ENCODE data around the gene SMIM31.
A peak's percentile ranks its signal among the peaks of the same experiment; 100 is the strongest.

The SMIM31 gene
- 0 reads per million in 2 experiments for total RNA-seq

DNA sequence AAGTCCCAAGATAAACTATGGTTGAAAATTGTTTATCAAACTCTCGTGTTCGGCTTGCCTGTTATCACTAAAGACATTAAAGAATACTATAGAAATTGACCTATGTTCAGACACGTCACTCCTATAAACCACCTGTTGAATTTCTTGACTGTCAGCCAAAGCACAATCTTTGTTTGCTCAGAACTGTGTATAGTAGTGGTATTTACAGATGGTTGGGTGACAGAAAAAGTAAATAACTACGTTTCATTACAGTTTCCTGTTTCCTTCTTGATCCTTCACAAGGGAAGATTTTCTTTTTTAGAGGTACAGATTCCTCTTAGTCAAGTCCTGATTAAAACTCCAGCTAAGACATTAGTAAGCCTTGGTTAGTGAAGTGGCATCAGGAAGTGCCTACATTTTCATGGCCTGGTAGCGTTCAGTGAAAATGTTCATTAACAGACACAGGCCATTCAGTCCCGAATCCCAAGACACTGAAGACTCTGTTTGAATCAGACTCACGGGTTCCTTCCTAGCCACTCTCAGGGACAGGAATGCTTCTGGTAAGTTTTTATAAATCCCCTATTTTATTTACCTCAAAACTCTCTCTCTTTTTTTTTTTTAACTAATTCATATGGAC, at the start of gene SMIM31:
SMIM31 (plus strand) TSS at position 259 of the 616 bp plus-strand sequence. CDS start 16,313 bp downstream, outside the sequence.
- no peak for DNase-seq (ENCODE audit: low read depth)

DNA sequence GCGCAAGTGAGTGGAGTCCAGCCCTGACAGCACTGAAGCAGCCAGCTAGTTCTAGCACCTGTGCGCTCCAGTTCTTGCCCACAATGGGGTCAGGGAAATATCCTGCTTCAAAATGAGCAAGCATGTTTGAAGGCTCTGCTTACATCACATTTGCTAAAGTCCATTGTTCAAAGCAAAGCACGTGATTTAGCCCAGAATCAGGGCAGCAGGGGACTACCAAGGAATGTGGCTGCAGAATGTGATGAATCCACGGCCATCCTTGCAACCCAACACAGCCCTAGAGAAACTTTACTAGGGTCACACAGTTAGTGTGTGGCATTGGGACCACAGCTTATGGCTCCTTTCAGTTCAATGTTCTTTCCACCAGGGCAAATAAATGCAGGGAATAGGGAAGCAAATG, 47.3 kb upstream of the SMIM31 start:
- no peak for DNase-seq (ENCODE audit: low read depth)

DNA sequence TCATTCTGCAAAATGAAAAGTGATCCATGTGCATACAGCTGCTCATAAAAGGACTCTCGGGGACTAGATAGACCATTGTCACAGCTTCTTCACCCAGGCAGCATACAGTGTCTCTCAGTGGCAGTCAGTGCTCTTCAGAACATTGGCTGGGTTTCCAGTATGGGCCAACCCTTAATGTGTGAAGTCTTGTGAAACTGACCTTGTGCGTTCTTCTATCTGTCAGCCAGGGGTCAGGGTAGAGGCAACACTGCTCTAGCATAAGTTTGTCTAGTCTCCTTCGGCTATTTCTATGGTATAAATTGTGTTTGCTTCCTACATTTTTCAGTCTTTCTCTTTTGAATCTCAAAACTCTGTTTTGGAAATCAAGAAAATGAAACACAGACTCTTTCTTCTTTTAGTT, 37.0 kb upstream of the SMIM31 start:
- DNase-seq (ENCODE audit: low read depth) = no peak

DNA sequence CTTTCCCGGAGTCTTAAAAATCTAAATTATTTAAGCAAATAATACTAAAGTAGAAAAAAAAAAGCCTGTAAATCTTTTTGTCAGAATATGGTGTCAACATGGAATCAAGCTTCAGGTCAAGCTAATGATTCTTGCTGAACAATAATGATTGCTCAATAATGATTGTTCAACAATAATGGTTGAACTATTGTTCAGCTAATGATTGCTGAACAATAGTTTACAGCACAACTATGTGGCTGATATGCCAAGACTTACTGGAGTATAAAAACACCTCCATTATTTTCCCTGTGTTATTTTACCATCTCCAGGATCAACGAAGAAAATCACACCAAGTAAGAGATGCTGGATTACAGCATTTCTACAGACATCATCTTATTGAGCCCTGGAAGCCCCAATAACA, 35.1 kb upstream of the SMIM31 start:
- DNase-seq (ENCODE audit: low read depth) = no peak

DNA sequence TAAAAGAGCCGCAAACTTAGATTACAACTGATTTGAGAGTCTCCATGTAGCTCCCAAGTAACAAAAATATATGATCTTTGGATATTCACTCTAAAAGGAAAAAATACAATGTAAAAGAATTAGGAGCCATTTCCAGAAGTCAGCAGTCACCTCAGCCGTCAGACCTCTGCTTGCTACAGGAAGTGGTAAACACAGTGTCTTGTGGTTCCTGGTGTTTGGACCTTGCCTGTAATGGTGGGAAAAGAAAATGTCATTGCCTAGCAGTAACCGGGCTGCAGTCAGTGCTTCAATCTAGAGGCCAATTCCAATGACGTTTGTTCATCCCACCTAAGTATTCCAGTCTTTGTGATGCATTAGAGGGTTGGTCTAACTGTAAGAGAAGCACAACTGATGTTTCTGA, 28.9 kb upstream of the SMIM31 start:
- DNase-seq (ENCODE audit: low read depth) = no peak

DNA sequence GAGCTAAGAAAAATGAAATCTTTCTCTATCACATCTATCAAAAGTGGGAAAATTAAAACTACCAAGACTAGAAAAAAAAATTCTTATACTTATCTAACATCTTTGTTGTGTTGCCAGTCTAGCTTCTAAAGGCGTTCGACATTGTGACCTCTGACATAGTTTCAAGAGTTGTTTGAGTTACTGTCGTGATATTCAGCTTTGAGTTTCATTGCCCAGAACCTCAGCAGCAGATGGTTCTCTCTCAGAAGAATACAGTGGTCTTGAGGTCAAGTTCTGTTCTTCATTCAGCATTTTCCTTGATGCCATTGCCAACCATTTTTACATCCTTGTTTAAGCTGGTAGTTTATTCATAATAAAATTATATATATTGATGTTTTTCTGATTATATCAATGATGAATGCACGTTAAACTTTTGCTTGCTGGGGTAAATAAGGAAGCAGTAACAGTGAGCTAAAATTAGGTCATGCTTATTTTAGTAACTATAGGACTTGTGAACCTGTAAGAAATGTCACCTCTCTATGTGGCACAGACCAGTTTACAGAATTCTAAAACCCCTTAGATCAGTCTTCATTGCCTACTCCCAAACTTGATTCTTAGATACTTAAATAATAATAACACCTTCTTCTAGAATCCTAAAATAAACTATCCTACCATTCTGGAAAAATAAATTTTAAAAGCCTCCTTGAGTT, 23.1 kb upstream of the SMIM31 start:
- no peak for DNase-seq (ENCODE audit: low read depth)

DNA sequence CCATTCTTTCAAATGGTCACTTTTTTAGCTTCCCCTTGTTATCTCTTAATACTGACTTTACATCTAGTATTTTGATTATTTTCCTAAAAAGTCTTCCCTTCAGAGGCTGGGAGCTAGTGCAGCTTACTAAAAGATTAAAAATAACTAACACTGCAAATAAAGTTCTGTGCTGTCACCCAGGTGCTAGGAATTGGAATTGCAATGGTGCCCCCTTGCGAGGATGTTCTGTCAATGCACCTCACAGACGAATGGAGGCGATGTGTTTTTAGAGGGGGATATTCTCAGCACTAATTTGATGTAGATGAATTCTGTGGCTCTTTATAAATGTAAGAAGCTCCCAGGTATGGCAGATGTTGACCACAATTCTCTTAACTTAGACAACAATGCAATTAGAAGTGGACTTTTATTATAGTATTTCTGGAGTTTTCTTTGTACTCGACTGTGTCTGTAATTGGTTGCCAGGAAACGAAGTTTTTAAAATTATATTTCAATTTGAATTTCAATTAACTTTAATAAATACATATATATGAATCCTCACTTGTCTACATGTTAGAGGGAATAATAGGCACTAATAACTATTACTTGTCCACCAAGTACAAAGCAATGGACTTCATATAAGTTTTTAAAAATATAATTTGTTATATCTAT, 22.0 kb upstream of the SMIM31 start:
- DNase-seq (ENCODE audit: low read depth) = peak; percentile 19

DNA sequence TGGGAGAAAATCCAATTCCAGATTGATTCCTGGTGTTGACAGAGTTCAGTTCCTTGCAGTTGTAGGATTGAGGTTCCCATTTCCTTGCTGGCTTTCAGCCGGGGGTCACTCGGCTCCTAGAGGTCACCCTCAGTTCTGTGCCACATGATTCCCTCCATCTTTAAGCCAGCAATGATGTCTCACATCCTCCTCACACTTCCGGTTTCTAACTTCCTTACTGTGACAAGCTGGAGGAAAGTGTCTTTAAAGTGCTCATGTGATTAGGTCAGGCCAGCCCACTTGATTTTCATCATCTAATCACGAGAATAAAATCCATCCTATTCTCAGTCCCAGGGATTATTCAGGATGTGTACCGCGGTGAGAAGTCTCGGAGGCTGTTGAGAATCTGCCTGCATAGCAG, 19.4 kb upstream of the SMIM31 start:
- no peak for DNase-seq (ENCODE audit: low read depth)

DNA sequence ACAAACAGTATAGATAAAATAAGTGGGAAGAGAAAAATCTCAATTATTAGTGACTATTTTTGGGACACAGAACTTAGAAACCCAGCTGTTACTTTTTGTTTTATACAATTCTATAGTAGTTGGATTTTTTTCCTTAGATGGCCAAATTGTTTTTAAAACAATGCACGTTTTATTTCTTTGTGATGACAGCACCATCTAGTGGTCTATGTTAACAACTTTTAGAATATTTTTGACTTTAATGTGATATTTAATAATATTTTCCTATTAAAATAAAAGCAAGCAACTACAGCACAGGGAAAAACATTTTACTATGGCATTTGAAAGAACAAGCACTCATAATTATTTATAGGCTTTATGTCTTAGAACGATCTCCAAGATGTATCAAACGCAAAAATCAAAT, 5.6 kb upstream of the SMIM31 start:
- no peak for DNase-seq (ENCODE audit: low read depth)

DNA sequence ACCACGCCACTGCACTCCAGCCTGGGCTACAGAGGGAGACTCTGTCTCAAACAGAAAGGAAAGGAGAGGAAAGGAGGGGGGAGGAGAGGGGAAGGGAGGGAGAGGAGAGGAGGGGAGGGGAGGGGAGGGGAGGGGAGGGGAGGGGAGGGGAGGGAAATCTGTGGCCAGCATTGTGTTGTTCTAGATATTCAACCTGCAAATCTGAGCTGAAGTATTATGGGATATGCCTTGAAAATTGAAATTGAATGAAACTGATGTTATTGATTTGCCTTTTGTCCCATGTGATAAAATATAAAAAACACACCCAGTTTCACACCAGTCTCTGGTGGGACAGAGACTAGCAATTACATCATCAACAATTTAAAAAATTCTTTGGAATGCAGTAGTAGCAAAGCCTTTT, 1.5 kb downstream of the SMIM31 start:
- DNase-seq (ENCODE audit: low read depth) = no peak

DNA sequence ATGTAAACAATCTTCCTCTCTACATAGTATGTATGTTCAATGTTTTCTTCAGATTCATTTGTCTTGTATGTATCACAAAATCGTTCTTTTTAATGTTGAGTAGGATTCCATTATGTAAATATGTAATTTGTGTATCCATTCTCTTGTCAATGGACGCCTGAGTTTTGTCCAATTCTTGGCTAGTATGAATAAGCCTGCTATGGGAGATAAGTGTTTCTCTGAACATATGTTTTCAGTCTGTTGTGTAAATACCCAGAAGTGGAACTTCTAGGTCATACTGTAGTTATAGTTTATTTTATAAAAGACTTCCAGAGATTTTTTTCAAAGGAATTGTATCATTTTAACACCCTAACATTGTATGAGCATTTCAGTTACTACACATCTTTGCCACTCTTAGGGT, 2.8 kb downstream of the SMIM31 start:
- DNase-seq (ENCODE audit: low read depth) = no peak

DNA sequence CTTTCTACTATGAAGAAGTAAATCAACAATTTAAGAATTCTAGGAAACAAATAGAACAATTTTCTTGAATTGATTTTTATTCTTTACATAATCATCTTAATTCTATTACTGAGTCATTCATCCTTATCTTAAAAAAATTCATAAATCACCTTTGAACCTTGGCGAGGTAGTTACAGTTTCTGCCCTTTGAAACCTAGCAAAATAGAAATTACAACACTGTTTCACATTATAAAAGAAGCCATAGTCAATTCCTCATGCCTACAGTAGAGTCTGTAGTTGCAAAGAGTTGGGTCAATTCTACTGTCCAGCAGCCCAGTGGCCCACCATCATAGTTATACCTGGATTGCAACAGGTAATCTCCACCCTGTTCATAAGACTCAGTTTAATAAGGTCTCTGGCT, 7.3 kb downstream of the SMIM31 start:
- DNase-seq (ENCODE audit: low read depth) = no peak

DNA sequence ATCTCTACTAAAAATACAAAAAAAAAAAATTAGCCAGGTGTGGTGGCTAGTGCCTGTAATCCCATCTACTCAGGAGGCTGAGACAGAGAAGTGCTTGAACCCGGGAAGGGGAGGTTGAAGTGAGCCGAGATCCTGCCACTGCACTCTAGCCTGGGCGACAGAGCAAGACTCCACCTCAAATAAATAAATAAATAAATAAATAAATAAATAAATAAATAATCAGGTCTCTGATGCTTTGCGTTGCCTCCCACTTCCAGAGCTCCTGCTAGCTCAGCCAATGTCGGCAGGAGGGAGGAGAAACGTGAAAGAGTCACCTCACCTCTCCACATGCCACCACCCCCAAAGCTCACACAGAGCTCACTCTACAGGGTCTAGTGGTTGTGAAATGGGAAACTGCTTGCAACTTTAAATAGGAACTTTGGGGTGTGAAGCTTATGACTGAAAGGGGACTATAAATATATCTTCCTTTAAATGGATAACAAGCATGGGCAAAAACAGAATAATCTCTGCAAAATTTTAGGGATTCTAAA, 7.9 kb downstream of the SMIM31 start:
- DNase-seq (ENCODE audit: low read depth) = no peak

DNA sequence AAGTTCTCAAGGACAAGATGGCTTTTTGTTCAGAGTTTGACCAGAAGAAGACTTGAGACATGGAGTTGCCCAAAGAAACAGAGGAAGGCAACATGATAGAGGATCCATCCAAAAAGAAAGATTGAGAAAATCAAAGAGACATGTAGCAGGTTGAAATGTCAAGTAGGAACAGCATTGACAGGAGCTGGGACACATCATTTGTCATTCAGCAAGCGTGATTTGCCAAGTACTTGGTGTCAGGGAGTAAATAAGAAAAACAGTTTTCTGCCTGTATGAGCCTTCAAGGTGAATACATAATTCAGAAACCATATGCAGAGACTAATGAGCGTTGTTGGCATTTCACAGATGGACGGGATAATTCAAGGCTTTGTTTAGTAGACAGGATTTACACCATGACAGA, 11.2 kb downstream of the SMIM31 start:
- no peak for DNase-seq (ENCODE audit: low read depth)

DNA sequence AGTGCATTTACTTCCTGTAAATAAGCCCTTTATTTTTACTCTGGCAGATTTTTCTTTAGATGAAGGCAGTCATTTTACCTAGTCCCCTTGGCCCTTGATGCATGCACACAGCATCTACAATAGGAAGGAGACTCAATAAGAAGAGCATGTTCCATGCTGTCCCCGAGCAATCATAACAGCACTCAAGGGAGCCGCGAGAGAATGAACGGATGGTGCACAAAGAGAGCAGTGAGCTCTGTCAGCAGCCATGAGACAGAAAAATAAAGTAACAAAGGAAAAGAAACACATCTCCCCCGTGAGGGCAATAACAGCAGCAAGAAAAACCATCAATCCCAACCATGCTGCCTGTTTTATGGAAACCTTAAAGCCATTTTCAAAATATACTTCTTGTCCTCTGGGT, 11.9 kb downstream of the SMIM31 start:
- no peak for DNase-seq (ENCODE audit: low read depth)

DNA sequence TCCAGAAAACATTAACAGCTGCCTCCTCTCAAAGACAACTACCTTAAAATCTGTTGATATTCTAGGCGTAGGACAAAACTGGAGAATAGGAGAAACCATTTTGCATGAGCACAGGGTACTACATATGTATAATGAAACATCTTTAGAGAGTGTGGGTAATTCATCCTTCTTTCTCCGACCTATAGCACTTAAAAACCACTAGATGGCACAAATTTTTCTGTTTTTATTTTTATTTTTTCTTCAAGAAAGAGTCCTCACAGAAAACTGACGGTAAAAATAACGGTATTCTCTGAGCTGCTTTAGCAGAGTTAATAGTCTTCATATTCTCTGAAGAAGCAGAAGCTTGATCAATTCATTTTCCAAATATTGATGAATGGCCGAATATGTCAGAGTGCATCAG, 14.6 kb downstream of the SMIM31 start:
- no peak for DNase-seq (ENCODE audit: low read depth)

DNA sequence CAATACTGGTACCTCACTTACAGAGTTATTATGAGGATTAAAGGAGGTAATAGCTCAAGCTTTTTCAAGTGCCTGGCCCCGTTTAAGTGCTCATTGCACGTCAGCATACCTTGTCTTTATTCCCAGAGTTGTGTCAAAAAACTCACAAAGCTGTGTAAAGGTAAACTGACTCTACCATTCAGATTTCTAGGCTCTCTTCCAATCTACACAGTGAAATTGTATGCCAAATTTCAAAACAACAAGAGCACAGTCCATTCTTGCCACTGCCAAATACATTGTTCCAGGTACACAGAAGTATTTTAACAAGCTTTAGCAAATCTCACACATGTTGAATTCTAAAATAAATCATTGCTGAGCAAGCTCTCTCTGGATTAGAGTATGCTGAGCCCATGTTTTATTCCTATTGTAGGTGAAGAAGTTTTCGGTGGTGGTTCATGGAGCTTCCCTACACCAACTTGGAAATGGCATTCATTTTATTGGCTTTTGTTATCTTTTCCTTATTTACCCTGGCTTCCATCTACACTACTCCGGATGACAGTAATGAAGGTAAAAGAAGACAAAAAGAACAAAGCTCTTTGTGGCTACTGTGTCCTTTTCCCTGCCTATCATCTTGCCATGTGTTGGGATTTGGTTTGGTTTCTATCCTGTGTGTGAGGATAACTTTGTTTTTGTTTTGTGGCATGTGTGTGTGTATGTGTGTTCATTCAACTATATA, 16.2 kb downstream of the SMIM31 start:
- no peak for DNase-seq (ENCODE audit: low read depth)

DNA sequence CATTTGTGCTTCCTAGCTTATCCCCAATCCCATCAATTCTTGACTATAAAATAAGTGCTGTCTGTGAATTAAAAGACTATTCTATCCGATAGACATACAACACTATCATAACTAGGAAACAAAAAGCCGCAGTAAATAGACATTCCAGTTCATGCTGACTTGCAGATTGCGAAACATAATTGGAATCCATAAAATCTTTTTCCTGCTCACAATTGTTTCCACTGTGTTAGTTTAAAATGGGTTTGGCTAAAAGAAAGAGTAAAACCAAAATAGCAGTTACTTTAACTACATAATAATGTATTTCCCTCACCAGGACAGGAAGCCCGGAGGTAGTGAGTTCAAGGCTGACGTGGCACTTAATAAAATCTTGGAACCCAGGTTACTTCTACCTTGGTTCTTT, 17.2 kb downstream of the SMIM31 start:
- no peak for DNase-seq (ENCODE audit: low read depth)

DNA sequence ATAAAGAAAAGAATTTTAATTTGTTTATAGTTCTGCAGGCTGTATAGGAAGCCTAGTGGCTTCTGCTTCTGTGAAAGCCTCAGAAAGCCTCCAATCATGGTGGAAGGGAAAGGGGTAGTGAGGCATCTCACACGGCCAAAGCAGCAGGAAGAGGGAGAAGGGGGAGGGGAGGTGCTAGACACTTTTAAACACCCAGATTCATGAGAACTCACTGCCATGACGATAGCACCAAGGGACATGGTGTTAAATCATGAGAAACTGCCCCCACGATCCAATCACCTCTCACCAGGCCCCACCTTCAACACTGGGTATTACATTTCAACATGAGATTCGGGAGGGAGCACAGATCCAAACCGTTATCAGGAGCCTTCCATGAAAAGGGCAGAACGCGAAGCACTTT, 18.1 kb downstream of the SMIM31 start:
- no peak for DNase-seq (ENCODE audit: low read depth)

DNA sequence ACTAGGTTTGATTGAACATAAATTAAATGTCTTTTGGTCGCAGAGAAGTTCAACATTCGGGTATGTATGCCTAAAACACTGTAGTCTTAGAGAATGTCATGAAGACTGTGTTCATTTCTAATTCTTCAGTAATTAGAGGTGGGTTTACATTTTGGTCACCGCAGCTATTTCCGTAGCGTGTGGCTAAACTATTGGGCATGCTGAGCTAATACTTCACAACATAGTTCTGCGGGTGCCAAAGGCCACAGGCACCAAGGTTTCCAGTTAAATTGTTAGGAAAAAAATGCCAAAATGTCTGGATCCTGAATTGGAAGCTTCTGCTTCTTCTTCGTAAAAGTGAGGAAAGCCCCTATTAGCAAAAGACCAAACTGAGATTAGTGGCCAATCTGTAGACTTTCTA, 25.1 kb downstream of the SMIM31 start:
- no peak for DNase-seq (ENCODE audit: low read depth)

DNA sequence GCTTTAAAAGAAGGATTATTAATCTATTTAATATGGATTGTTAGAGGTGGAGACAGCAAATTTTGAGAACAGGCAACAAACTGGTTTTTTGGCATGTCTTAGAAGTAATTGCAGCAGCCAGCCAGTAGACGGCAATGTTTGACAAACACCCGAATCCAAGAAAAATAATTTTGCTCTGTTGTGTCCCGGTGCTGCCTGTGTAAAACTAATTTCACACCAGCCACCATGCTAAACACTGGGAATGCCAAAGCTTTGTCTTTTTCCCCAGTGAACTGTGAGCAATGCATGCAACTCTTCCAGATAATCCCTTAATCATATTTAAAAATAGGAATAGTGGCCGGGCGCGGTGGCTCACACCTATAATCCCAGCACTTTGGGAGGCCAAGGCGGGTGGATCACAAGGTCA, 25.9 kb downstream of the SMIM31 start:
- no peak for DNase-seq (ENCODE audit: low read depth)

DNA sequence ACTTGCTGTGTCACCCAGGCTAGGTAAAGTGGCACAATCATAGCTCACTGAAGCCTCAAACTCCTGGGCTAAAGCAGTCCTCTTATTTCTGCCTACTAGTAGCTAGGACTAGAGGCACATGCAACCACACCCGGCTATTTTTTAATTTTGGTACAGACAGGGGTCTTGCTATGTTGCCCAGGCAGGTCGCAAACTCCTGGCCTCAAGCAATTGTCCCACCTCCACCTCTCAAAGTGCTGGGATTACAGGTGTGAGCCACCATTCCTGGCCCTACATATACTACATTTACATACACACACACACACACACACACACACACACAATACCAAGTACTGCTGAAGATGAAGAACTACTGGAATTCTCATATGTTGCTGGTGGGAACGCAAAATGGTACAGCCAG, 26.9 kb downstream of the SMIM31 start:
- no peak for DNase-seq (ENCODE audit: low read depth)

DNA sequence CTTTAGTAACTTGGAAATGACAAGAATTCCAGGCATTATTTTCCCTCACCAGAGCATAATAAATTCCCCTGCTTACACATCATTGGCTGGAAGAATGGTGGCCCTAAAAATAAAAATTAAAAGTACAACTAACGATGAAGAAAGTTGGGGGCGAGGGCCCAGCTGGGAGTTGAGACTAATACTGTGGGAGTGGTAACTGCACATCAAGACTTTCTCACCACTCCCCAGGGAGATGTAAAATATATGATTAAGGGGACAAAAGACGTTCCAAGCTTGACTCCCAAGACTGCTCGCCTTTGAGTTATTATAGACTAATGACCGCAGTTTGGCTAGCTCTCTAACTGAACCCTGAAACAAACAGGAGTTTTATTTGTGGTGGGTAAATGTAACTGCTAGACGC, 30.0 kb downstream of the SMIM31 start:
- DNase-seq (ENCODE audit: low read depth) = no peak

All from T follicular helper cell (primary cell).